HepG2 (cell line): Measurements from ENCODE around the gene GCNT2. TPM values are rescaled to one million over a fixed set of nuclear protein-coding genes. Genes with fewer than 3 reads are reported as not detected.

ENCODE experiments used
- AKAP8 ChIP-seq: sonication (generic); formaldehyde crosslinking; IDR thresholded peaks from 2 replicates; pipeline ENCODE4 v1.5.1; 2020; ENCODE audit warnings: mild to moderate bottlenecking, missing genetic modification reagents
- EEA1 ChIP-seq: sonication (generic); formaldehyde crosslinking; IDR thresholded peaks from 2 replicates; pipeline ENCODE4 v1.5.1; 2020; ENCODE audit warnings: mild to moderate bottlenecking, missing genetic modification reagents, borderline replicate concordance
- EP300 ChIP-seq, 3 experiments: sonication (generic) in 1 of 3; formaldehyde crosslinking in 1 of 3; IDR thresholded peaks; 2 replicates each; pipeline versions ENCODE4 v1.5.1 to v1.6.1; 2011 to 2020; ENCODE audit warnings: low read depth in 2 of 3, low read length in 2 of 3, borderline replicate concordance in 1 of 3, improper control_type of control experiment in 1 of 3, mild to moderate bottlenecking in 1 of 3, missing genetic modification reagents in 1 of 3, moderate library complexity in 1 of 3
- GZF1 ChIP-seq: sonication (generic); formaldehyde crosslinking; IDR thresholded peaks from 2 replicates; pipeline ENCODE4 v1.5.1; 2020; ENCODE audit warnings: mild to moderate bottlenecking, missing genetic modification reagents
- HMG20A ChIP-seq: IDR thresholded peaks from 2 replicates; pipeline ENCODE4 v1.6.1; 2016; ENCODE audit warnings: borderline replicate concordance
- HNF4G ChIP-seq, 2 experiments: sonication (generic) in 1 of 2; formaldehyde crosslinking in 1 of 2; IDR thresholded peaks; 2 replicates each; pipeline versions ENCODE4 v1.4.0 to v1.6.1; 2011 to 2020; ENCODE audit warnings: borderline replicate concordance in 2 of 2, low read depth in 2 of 2, mild to moderate bottlenecking in 2 of 2, low read length in 1 of 2, missing genetic modification reagents in 1 of 2, moderate library complexity in 1 of 2
- HOXD1 ChIP-seq: sonication (generic); formaldehyde crosslinking; IDR thresholded peaks from 2 replicates; pipeline ENCODE4 v1.5.0; 2020; ENCODE audit warnings: missing genetic modification reagents
- ISX ChIP-seq: sonication (generic); formaldehyde crosslinking; conservative IDR thresholded peaks from 2 replicates; pipeline ENCODE4 v1.5.0; 2020; ENCODE audit warnings: missing genetic modification reagents
- NFAT5 ChIP-seq: sonication (generic); formaldehyde crosslinking; IDR thresholded peaks from 2 replicates; pipeline ENCODE4 v1.4.0; 2020; ENCODE audit warnings: missing genetic modification reagents
- PCBP1 ChIP-seq: fragments of 200-400 bp; formaldehyde crosslinking; IDR thresholded peaks from 2 replicates; pipeline ENCODE4 v1.6.1; 2017; ENCODE audit warnings: mild to moderate bottlenecking, low read depth, low read length, borderline replicate concordance
- SMAD9 ChIP-seq: sonication (generic); formaldehyde crosslinking; IDR thresholded peaks from 2 replicates; pipeline ENCODE4 v1.5.1; 2020; ENCODE audit warnings: mild to moderate bottlenecking, missing genetic modification reagents
- TFDP2 ChIP-seq: sonication (generic); formaldehyde crosslinking; IDR thresholded peaks from 2 replicates; pipeline ENCODE4 v1.4.0; 2020; ENCODE audit warnings: missing genetic modification reagents
- THAP8 ChIP-seq: sonication (generic); formaldehyde crosslinking; IDR thresholded peaks from 2 replicates; pipeline ENCODE4 v1.5.1; 2020; ENCODE audit warnings: missing genetic modification reagents, mild to moderate bottlenecking, borderline replicate concordance
- ZFP62 ChIP-seq: sonication (generic); formaldehyde crosslinking; IDR thresholded peaks from 2 replicates; pipeline ENCODE4 v1.4.0; 2020; ENCODE audit warnings: missing genetic modification reagents
- ZNF281 ChIP-seq: sonication (generic); formaldehyde crosslinking; IDR thresholded peaks from 2 replicates; pipeline ENCODE4 v1.4.0; 2020; ENCODE audit warnings: missing genetic modification reagents, borderline replicate concordance
- ZNF44 ChIP-seq: sonication (generic); formaldehyde crosslinking; IDR thresholded peaks from 2 replicates; pipeline ENCODE4 v1.5.1; 2020; ENCODE audit warnings: mild to moderate bottlenecking, missing genetic modification reagents
- ZNF451 ChIP-seq: sonication (generic); formaldehyde crosslinking; IDR thresholded peaks from 2 replicates; pipeline ENCODE4 v1.5.0; 2020; ENCODE audit warnings: mild to moderate bottlenecking, missing genetic modification reagents
- ZSCAN12 ChIP-seq: sonication (generic); formaldehyde crosslinking; IDR thresholded peaks from 2 replicates; pipeline ENCODE4 v1.9.0; 2021; ENCODE audit warnings: mild to moderate bottlenecking, missing genetic modification reagents
- polyA plus RNA-seq, 8 experiments: library from polyadenylated mRNA; depleted of rRNA in 3 of 8; stranded (reverse) in 7 of 8; unstranded in 1 of 8; fragments of >200 nt; fragmentation: Illumina TruSeq in 4 of 8; extraction: Trizol in 4 of 8; gene quantifications; 2 replicates each; pipeline versions ENCODE4 v1.2.1 to v1.2.3, GENCODE V29; 2011 to 2016; ENCODE audit warnings: low read depth in 4 of 8, missing spikeins in 1 of 8, mixed read lengths in 1 of 8; ENCODE audit not compliant: insufficient read depth in 1 of 8
- total RNA-seq, 5 experiments: library from RNA; depleted of rRNA; stranded (reverse); fragments of >200 nt; fragmentation: Illumina TruSeq; extraction: Trizol; gene quantifications; 2 replicates each; pipeline ENCODE4 v1.2.3, GENCODE V29; 2016; ENCODE audit warnings: low read depth in 1 of 5

Gene GCNT2
- total and polyA plus RNA-seq, 2 of the 13 experiments (the other 11 are each of a cell fraction or from before 2014, with no cell fraction given) = 11.8 to 31.9 TPM

GRCh38 chr6:10528158-10528981, 7.2 kb downstream of the GCNT2 start (continued):
- TF ChIP-seq TFDP2 (CRISPR knock-in tag) = no peak
- no peak for TF ChIP-seq THAP8 (CRISPR knock-in tag)
- no peak for TF ChIP-seq ZSCAN12 (CRISPR knock-in tag)
- TF ChIP-seq ZNF44 (CRISPR knock-in tag) = no peak
- TF ChIP-seq AKAP8 (CRISPR knock-in tag) = no peak
- TF ChIP-seq ISX (CRISPR knock-in tag) = no peak
- TF ChIP-seq SMAD9 (CRISPR knock-in tag) = no peak
- no peak; the same call in 1 of the 2 replicates for TF ChIP-seq HMG20A (CRISPR knock-in tag)
- peak; percentile 48 to 64; a peak in 3 of 4 replicates for TF ChIP-seq EP300 (IDR thresholded peaks at IDR 0.05; ENCODE audit: low read depth in 2 of 2, low read length in 2 of 2)
- TF ChIP-seq EP300 (CRISPR knock-in tag; IDR thresholded peaks at IDR 0.05; ENCODE audit: borderline replicate concordance) = peak; percentile 35; the same call in 1 of the 2 replicates
- 0 out of 2 replicates have a peak, but pooled peaks have one; percentile 31 for TF ChIP-seq GZF1 (CRISPR knock-in tag)
- no peak for TF ChIP-seq ZFP62 (CRISPR knock-in tag)
- TF ChIP-seq EEA1 (CRISPR knock-in tag) = no peak
- no peak for TF ChIP-seq PCBP1
- no peak for TF ChIP-seq HOXD1 (CRISPR knock-in tag)
- no peak for TF ChIP-seq HNF4G (IDR thresholded peaks at IDR 0.05; ENCODE audit: borderline replicate concordance, low read depth, low read length)
- TF ChIP-seq HNF4G (CRISPR knock-in tag; IDR thresholded peaks at IDR 0.05; ENCODE audit: borderline replicate concordance, low read depth) = 0 out of 2 replicates have a peak, but pooled peaks have one; percentile 62
- TF ChIP-seq ZNF451 (CRISPR knock-in tag) = no peak
- TF ChIP-seq ZNF281 (CRISPR knock-in tag) = no peak
- no peak; the same call in 1 of the 2 replicates for TF ChIP-seq NFAT5 (CRISPR knock-in tag)
